HCT116 (cell line): Measurements from ENCODE around the gene MYRF.

Source experiments
- CBX3 ChIP-seq: IDR thresholded peaks from 2 replicates; pipeline ENCODE4 v1.6.1; 2012; ENCODE audit warnings: low read depth
- CTCF ChIP-seq, 3 experiments: fragments of 200-600 bp in 1 of 3; sonication (generic) in 1 of 3; IDR thresholded peaks in 2 of 3; conservative IDR thresholded peaks in 1 of 3; 2 replicates each; pipeline ENCODE4 v1.5.1; 2012 to 2017; ENCODE audit warnings: low read depth in 2 of 3, low read length in 2 of 3, antibody characterized with exemption in 1 of 3, borderline replicate concordance in 1 of 3, control low read depth in 1 of 3, mild to moderate bottlenecking in 1 of 3, mixed read lengths in 1 of 3, mixed run types in 1 of 3, moderate library complexity in 1 of 3; ENCODE audit not compliant: insufficient read depth in 1 of 3
- FOSL1 ChIP-seq: IDR thresholded peaks from 2 replicates; pipeline ENCODE4 v1.6.1; 2012; ENCODE audit warnings: low read depth
- POLR2A ChIP-seq: IDR thresholded peaks from 2 replicates; pipeline ENCODE4 v1.7.0; 2011; ENCODE audit warnings: borderline replicate concordance; ENCODE audit not compliant: insufficient read depth, insufficient read length; ENCODE audit errors: extremely low read depth
- POLR2AphosphoS5 ChIP-seq: IDR thresholded peaks from 2 replicates; pipeline ENCODE4 v1.6.1; 2011; ENCODE audit warnings: mild to moderate bottlenecking, low read depth, low read length, moderate library complexity
- REST ChIP-seq: IDR thresholded peaks from 2 replicates; pipeline ENCODE4 v1.6.1; 2012; ENCODE audit warnings: low read depth
- YY1 ChIP-seq: IDR thresholded peaks from 2 replicates; pipeline ENCODE4 v1.6.1; 2011; ENCODE audit warnings: low read length, low read depth, moderate library complexity, mild to moderate bottlenecking; ENCODE audit not compliant: insufficient replicate concordance; ENCODE audit errors: extremely low read depth
- ZBTB33 ChIP-seq: IDR thresholded peaks from 2 replicates; pipeline ENCODE4 v1.6.1; 2011; ENCODE audit warnings: mild to moderate bottlenecking, low read length, moderate library complexity; ENCODE audit not compliant: insufficient replicate concordance; ENCODE audit errors: extremely low read depth
- ZNF274 ChIP-seq: fragments of 200-500 bp; sonication (Bioruptor generic); IDR thresholded peaks from 2 replicates; pipeline ENCODE4 v1.6.1; 2014; ENCODE audit warnings: mild to moderate bottlenecking, low read depth, low read length, inconsistent platforms

GRCh38 chr11:61810671-61811175 lies 58.3 kb downstream of the MYRF start:
- TF ChIP-seq POLR2AphosphoS5 = no peak
- TF ChIP-seq ZNF274 = no peak
- no peak for TF ChIP-seq CBX3
- no peak for TF ChIP-seq CTCF (IDR thresholded peaks at IDR 0.05 in 2 of 3, conservative IDR thresholded peaks at IDR 0.05 in 1 of 3; ENCODE audit: borderline replicate concordance in 1 of 3, insufficient read depth in 1 of 3, low read depth in 2 of 3, low read length in 2 of 3)
- TF ChIP-seq POLR2A = no peak
- no peak for TF ChIP-seq FOSL1
- no peak for TF ChIP-seq ZBTB33
- no peak for TF ChIP-seq REST
- no peak for TF ChIP-seq YY1
